A549 treated with ZK216348 at 1 μM for 4 hours (cell line): ENCODE measurements around the gene SWAP70. TPM values are rescaled to one million over a fixed set of nuclear protein-coding genes. Genes with fewer than 3 reads are reported as not detected.

ENCODE experiments used
- total RNA-seq: library from RNA; stranded (reverse); fragments of 200-300 nt; extraction: Qiagen RNA extraction; gene quantifications from 5 replicates; pipeline ENCODE4 v1.2.3, GENCODE V29; 2022; ENCODE audit warnings: low read depth

The SWAP70 gene
- 22.1 to 36.5 TPM (median 29.1 TPM) in 5 replicates for total RNA-seq

DNA sequence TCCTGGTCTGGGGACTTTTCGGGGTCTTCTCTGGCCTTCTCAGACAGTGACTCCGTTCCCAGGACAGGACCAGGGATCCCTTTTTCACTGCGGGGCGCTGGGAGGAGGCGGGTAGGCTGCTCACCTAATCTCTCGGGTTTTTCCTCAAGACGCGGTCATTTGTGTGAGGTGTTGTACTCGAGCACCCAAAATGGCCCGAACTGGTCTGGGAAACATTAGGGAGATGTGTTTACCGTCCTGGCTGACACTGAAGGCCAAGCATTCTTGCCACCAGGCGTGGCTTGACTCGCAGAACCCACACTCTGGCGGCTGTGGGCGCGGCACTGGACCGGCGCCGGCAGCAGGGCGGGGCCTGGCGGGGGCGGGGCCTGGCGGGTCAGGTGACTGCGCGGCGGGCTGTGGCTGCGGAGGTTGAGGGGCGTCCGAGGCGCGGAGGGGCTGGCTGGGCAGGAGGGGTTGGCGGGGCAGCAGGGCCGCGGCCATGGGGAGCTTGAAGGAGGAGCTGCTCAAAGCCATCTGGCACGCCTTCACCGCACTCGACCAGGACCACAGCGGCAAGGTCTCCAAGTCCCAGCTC is at the start of gene SWAP70:
SWAP70 (plus strand) TSS at position 379 of the 577 bp plus-strand sequence; CDS start at position 482, 103 bp downstream.

Other genes starting within 250 kb of the SWAP70 start
- gene ZNF143, start 203.1 kb upstream of the SWAP70 start, total RNA-seq = 10.7 to 14.2 TPM (median 13.8 TPM) in 5 replicates
- gene WEE1, start 90.4 kb upstream of the SWAP70 start, total RNA-seq = 20.7 to 36.0 TPM (median 21.3 TPM) in 5 replicates